Measurements from ENCODE around the gene TOMM40. TPM values are rescaled to one million over a fixed set of nuclear protein-coding genes. Genes with fewer than 3 reads are reported as not detected.

Gene TOMM40
- total and polyA plus RNA-seq, 9 of the 15 experiments (the other 6 are each of a cell fraction or from before 2014, with no cell fraction given) = 0.89 to 290 (median 160) TPM

GRCh38 chr19:44886141-44886540 lies 4.9 kb upstream of the TOMM40 start (continued):
- no peak for TF ChIP-seq FOXA3 (CRISPR knock-in tag; conservative IDR thresholded peaks at IDR 0.05 in 1 of 2, IDR thresholded peaks at IDR 0.05 in 1 of 2)
- no peak for TF ChIP-seq NFATC3 (IDR thresholded peaks at IDR 0.05)

GRCh38 chr19:44887648-44888047 lies 3.4 kb upstream of the TOMM40 start:
- H3K4me3 ChIP-seq = no peak overlapping the region
- peaks cover 16 to 21% of the 10 kb centered on the region in 2 experiments for H3K4me1 ChIP-seq (replicated peaks in 1 of 2; ENCODE audit: control insufficient read depth in 2 of 2, insufficient read depth in 2 of 2, low read length in 2 of 2)
- H3K9ac ChIP-seq (ENCODE audit: insufficient read depth in 1 of 2, low read depth in 2 of 2, low read length in 2 of 2) = no peak overlapping the region
- no peaks in the 10 kb centered on the region for H3K27me3 ChIP-seq (ENCODE audit: control insufficient read depth in 2 of 2, insufficient read depth in 2 of 2, low read length in 2 of 2)
- no peak overlapping the region for H2AFZ ChIP-seq (ENCODE audit: low read depth, low read length)
- FAIRE-seq = no peak
- peaks cover 29% of the 10 kb centered on the region for H3K36me3 ChIP-seq (ENCODE audit: control insufficient read depth, insufficient read depth, low read length)
- ATAC-seq = no peak
- TF ChIP-seq ZNF696 (CRISPR knock-in tag; conservative IDR thresholded peaks at IDR 0.05) = no peak
- no peak for TF ChIP-seq POLR2A (conservative IDR thresholded peaks at IDR 0.05)
- peak; percentile 94 to 97 for TF ChIP-seq KDM1A (IDR thresholded peaks at IDR 0.05)
- no peak for TF ChIP-seq EHMT2 (IDR thresholded peaks at IDR 0.05)
- no peak; the same call in 1 of the 2 replicates for TF ChIP-seq NR2C1 (IDR thresholded peaks at IDR 0.05)
- TF ChIP-seq NR2C1 (tag; IDR thresholded peaks at IDR 0.05) = 0 out of 2 replicates have a peak, but pooled peaks have one; percentile 10
- no peak for TF ChIP-seq BRCA1 (IDR thresholded peaks at IDR 0.05)
- TF ChIP-seq BRCA1 (CRISPR knock-in tag; IDR thresholded peaks at IDR 0.05) = no peak
- TF ChIP-seq DACH1 (IDR thresholded peaks at IDR 0.05; ENCODE audit: partially characterized antibody) = no peak
- TF ChIP-seq HDAC1 (IDR thresholded peaks at IDR 0.05) = 0 out of 4 replicates have a peak, but pooled peaks of 1 of the 2 experiments have one; percentile 24
- in situ Hi-C loops (cut with MboI) = no loop called here
- no peaks in the 10 kb centered on the region; the same call in 1 of the 2 replicates for H3K9me3 ChIP-seq (replicated peaks; ENCODE audit: control insufficient read depth, insufficient read depth, low read depth, low read length)
- no peaks in the 10 kb centered on the region for H3K9me1 ChIP-seq (ENCODE audit: control insufficient read depth, insufficient read depth, low read length)
- ChIA-PET CTCF (ENCODE audit: low intra/inter-chr PET ratio) (no interaction called here), POLR2A (no interaction called here)
- BruUV-seq (replicated peaks) = no TSS peak
- no peak overlapping the region for H3K27ac ChIP-seq (ENCODE audit: extremely low read depth, low read depth, low read length)
- H3K79me2 ChIP-seq (ENCODE audit: control insufficient read depth, insufficient read depth, low read length) = peaks cover 18% of the 10 kb centered on the region
- intact Hi-C loops (cut with micrococcal nuclease) = no loop called here
- 0 out of 2 replicates have a peak, but pooled peaks cover 6% of the 10 kb centered on the region for H4K20me1 ChIP-seq (replicated peaks; ENCODE audit: control insufficient read depth, insufficient read depth, low read length)
- DNase-seq (ENCODE audit: extremely low read depth in 1 of 4, low spot score in 3 of 4) = no peak
- no peak overlapping the region for H3K4me2 ChIP-seq (ENCODE audit: insufficient read depth, low read length)
- WGBS (ENCODE audit: insufficient coverage, low coverage, missing lambda C conversion rate) = 73% methylated on average over 4 of the region's 4 CpGs

All from K562 (cell line).